Hematopoietic multipotent progenitor cell treated with erythropoietin and hydrocortisone succinate and interleukin-3 and kit ligand, for 6 days (in vitro differentiated cells): Measurements from ENCODE around the gene FYB1.
"Not testable (repeated sequence)": the region's sequence is repeated elsewhere in the genome, so short reads cannot be mapped to it uniquely, and the experiment has no call there.

ENCODE experiments used
- DNase-seq: peaks from one replicate; pipeline ENCODE4 v3.0.0-alpha.2; 2015

FYB1 gene, protein sequence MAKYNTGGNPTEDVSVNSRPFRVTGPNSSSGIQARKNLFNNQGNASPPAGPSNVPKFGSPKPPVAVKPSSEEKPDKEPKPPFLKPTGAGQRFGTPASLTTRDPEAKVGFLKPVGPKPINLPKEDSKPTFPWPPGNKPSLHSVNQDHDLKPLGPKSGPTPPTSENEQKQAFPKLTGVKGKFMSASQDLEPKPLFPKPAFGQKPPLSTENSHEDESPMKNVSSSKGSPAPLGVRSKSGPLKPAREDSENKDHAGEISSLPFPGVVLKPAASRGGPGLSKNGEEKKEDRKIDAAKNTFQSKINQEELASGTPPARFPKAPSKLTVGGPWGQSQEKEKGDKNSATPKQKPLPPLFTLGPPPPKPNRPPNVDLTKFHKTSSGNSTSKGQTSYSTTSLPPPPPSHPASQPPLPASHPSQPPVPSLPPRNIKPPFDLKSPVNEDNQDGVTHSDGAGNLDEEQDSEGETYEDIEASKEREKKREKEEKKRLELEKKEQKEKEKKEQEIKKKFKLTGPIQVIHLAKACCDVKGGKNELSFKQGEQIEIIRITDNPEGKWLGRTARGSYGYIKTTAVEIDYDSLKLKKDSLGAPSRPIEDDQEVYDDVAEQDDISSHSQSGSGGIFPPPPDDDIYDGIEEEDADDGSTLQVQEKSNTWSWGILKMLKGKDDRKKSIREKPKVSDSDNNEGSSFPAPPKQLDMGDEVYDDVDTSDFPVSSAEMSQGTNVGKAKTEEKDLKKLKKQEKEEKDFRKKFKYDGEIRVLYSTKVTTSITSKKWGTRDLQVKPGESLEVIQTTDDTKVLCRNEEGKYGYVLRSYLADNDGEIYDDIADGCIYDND

DNA sequence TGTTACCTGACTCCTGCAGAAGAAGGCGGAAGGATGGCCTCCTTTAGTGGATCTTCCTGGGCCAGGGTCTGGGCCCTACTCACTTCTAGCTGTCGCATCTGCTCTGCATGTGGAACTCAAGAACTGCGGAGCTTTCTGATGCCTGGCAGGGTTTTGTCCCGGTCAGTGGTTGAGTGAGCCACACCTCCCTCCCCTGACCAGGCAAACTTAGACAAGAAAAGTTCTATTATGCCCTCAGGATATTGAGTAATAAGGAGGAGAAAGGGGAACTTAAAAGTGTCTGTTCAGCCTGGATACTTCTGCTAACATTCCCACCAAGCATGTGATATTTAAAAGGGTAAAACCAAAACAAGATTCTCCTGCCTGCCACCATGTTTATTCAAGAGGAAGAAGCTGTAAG is at the start of gene FYB1:
Gene FYB1, minus strand, starts transcription at position 127 of the 400 bp plus-strand sequence. CDS start 16,603 bp downstream, outside the sequence.
- peak; percentile 67 for DNase-seq

DNA sequence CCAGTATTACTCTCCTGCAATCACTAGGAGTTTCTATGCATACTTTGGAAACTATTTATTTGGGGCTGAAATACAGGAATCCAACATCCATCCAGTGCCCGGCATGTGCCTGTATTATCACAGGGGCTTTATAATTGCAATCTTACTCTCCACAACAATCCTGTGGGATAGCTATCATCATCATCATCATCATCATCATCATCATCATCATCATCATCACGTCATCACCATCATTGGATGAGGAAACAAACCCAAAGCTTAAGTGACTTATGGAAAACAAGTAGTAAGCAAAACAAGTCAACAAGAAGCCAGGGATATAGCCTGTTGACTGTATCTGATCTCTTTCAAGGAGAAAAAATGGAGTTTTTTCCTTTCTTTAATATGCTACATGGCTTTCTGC is 47.8 kb upstream of the FYB1 start:
- no peak for DNase-seq

DNA sequence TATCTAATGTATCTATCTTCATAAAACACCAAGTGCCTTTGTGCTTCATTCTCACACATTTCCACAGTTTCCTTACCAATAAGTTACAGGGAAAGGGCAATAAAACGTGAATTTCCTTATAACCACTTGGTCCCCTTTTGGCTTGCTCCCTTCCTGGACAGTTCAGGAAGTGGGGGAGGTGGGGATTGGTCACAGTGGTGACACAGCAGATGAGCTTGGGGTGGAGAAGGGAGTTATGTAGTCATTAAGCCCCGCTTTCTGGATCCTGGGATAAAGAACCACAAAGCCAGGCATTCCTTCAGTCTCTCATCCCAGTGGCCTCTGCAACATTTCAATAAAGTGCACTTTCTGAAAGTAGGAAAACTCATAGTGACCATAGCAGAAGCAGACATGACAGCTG is 47.1 kb upstream of the FYB1 start:
- no peak for DNase-seq

DNA sequence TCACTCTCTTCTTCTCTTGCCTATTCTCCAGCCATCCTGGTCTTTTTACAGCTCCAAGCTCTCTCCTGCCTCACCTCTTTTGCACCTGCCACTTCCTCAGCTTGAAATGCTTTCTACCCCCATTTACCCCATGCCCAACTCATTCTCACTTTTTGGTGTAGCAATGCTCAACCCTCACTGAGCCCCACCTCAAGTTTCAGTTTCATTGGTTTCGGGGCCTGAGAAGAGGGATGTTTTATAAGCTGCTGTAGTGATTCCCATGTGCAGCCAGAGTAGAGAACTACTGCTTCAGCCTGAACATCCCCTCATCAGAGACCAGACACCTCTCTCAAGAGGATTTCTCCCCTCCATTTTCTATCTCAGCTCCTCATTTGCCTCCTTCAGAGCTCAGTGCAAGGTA is 45.2 kb upstream of the FYB1 start:
- DNase-seq: no peak

DNA sequence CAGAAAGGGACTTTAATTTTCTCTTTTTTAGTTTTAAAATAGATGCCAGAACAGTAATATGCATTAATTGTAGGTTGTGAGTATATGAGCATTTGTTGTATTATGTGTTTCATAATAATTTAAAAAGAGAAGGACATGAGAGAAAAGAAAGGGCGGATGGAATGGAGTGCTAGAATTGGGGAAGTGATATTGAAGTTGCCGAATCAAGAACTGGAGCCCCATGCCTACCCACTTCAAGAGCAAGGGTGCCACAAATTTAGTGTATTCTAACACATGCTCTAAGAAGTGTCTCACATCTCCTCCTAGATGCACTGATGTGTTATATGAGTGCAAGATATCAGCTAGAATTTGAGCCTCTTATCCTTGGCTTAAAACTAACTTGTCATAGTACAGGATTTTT is 43.6 kb upstream of the FYB1 start:
- no peak for DNase-seq

DNA sequence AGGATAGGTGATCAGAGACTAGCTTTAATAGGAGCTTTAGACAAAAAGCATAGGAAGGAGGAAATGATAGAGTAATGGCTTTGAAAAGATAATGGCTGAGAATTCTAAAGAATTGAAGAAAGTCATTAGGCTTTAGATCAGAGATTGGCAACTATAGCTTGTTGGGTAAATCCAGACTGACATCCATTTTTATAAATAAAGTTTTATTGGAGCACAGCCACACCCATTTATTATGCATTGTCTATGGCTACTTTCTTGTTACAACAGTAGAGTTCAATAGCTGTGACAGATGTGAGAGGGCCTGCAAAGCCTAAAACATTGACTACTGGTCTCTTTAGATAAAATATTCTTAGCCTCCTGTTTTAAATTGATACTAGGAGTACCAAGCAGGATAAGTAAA is 40.7 kb upstream of the FYB1 start:
- no peak for DNase-seq

DNA sequence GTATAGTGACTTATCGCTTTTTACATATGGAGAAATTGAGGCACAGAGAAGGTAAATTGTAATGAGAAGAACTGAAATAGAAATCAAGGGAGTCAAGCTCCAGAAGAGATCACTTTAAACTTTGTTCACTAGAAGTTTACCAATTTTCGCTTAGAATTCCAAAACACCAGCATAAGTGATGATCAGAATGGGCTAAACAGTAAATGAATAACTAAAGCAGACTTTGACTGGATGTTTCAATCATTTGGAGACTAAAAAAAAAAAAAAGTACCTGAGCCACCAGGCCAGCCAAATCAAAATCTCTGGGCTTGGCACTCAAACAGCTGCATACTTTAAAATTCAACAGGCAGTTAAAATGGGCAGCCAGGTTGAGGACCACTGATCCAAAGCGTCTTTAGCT is 38.2 kb upstream of the FYB1 start:
- no peak for DNase-seq

DNA sequence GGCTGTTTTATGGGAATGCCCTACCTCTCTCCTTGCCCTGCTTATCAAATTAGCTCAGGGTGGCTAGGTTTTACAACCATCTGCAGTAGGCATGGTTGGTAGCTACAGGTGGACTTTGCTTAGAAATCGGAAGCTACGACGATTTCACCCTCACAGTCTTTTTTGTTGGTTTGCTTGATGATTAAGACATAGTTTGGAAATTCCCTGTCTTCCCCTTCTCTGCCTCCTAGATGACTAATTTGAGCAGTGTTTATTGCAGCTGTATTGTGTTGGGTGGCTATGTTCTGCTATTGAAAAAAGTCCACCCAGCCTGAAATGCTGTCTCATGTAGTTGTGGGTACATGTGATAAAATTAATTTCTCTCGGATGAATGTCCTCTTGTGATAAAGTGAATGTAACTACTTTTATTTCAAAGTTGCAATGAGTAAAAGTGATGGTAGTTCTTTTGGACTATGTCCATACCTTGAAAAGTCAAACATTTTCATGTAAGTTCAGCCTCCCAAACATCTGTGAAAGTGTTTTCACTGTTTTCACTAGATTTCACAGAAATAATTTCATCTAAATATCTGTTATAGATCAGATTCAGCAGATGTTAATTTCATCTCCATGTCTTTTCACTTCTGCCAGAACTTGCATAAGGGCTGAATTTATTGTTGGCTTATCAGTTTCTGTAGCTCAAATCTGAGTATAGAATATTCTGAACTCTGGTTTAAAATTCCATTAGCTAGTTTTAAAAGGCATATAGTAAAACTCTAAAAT is 37.3 kb upstream of the FYB1 start:
- peak; percentile 71 for DNase-seq

DNA sequence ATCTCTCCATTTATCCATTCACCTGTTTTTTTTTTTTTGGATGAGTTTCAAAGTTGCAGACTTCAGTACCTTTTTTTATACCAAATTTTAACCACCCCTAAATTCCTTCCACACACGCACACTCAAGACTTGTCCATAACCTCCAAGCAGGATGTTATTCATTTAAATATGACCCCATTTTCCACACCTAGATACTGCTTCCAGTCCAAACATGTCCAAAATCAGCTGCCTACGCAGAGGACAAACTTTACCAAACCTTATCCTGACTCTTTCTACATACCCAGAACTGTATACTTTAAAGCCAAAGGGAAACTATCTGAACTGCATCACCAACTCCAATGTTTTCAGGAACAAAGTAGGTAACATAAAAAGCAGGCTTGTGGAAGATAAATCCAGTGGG is 36.0 kb upstream of the FYB1 start:
- no peak for DNase-seq

DNA sequence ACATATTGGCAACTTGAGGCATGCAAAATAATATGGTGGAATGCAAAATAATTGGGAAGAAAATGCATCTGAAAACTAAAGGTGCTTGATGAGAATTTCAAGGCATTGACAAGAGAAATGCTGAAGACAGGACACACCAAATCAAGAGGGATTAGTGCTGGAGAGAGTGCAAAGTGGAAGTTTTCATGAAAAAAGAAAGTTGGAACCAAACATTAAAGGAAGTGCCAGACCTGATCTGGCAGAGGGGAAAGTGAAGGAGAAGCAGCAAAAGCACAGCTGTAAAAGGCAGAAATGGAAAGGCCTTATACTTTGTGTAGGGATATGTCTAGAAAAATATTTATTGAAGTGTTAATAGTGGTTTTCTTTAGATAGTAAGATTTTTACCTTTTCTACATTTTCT is 35.3 kb upstream of the FYB1 start:
- DNase-seq: no peak

DNA sequence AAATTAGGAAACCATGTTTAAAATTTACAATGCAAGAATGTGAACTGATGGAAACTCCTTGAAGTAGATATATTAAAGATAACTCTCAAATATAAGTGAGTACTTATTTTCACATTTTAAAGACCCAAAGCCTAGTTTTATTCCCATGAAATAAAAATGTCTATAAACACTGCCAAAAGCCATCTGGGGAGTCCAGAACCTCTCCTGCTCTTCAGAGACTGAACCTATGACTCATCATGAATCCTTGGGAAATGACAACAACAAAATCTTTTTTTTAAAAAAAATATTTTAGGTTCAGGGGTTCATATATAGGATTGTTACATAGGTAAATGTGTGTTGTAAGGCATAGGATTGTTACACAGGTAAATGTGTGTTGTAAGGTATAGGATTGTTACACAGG is 33.8 kb upstream of the FYB1 start:
- DNase-seq: no peak

DNA sequence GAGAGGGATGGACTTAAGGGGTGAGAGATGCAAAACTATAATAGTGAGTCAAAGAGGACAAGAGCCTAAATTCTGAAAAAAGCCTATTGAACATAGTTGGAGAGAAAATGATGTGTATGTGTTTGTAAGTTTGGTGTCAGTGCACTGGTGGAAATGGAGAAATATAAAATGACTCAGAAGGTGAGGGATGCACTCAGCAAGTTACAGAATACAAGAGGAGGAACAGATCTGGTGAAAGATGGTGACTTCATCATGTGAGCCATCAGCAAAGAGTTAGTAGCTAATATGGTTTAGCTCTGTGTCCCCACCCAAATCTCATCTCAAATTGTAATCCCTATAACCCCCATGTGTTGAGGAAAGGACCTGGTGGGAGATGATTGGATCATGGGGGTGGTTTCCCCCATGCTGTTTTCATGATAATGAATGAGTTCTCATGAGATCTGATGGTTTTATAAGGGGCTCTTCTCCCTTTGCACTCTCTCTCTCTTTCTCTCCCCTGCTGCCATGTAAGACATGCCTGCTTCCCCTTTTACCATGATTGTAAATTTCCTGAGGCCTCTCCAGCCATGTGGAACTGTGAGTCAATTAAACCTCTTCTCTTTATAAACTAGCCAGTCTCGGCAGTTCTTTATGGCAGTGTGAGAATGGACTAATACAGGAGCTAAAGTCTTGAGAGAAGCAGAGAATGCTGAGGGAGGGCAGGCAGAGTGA is 30.4 kb upstream of the FYB1 start:
- DNase-seq: no peak

DNA sequence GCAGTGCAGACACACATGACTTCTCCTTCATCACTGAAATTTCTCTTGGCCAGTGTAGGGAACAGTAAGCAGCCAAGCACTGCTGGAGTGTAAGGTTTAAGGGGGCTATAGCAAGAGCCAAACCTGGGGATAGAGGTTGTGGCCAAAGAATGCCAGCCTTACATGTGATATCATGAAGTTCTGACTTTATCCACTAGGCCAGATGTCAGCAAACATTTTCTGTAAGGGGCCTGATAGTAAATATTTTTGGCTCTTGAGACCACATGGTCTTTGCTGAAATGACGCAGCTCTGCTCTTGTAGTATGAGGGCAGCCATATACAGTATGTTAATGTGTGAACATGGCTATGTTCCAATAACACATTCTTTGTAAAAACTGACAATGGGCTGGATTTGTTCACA is 29.7 kb upstream of the FYB1 start:
- peak; percentile 47 for DNase-seq

DNA sequence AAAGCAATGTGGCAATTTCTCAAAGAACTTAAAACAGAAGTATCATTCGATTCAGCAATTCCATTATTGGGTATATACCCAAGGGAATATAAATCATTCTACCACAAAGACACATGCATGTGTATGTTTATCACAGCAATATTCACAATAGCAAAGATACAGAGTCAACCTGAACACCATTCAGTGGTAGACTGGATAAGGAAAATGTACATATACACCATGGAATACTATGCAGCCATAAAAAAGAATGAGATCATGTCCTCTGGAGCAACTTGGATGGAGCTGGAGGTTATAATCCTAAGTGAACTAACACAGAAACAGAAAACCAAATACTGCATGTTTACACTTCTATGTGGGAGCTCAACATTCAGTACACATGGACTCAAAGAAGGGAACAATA is 21.4 kb upstream of the FYB1 start:
- DNase-seq: no peak

DNA sequence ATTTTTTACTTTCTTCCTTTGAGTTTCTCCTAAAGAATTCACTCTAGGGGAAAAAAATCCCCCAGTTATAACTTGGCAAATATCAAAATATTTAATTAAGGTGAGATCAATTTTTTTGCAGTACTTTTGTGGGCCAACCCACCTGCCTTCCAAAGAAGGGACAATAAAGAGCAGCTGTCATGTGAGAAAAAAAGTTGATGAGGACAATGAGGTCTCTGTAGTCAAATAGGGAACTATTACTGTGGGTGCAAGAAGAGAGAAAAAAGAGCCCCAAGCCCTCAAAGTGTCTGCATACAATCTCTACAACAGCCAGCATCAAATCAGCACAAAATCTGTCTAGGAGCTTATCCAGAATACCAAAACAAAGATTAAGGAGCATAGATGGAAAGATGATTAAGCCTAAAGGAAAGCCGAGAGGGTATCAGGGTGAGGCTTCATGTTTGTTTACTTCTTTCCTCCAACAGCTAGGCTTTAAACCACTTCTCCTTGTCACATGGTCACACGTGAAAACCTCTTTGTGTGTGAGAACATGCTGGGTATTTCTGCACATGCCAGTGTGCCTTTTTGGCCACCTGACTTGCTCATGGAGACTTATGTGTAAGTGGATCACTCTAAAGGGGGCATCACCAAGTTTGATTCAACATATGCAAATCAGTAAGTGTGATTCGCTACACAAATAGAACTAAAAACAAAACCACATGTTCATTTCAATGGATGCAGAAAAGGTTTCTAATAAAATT is 19.2 kb upstream of the FYB1 start:
- no peak for DNase-seq

DNA sequence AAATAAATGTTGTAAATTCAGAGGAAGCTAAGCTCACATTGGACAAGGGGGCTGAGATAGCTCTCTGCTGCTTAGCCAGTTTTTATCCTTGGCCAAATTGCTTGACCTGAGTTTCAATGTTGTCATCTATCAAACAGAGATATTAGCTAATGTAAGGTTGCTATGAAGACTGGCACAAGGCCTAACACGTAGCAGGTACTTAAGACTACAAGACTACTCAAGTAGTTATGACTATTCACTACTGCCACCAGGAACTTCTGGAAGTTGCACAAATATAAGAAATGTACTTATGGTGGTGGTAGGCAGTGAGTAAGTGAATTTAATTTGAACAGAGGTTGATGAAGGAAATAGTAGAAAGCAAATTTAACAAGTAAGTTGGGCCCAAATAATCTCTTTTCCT is 17.4 kb upstream of the FYB1 start:
- DNase-seq: no peak

DNA sequence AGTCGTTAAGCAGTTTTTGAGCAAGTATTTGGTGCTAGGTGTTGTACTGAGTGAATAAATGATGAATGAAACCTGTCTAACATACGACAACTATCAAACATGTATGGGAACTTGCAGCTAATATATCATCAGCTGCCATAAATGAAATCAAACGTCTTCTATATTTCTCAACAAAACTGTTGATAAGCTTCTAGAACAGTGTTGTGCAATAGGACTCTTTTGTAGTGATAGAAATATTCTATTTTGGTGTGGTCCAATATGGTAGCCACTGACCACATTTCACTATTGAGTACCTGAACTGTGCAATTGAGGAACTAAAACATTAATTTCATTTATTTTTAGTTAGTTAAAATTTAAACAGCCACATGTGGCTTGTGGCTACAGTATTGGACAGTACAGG is 16.3 kb upstream of the FYB1 start:
- DNase-seq: peak; percentile 60

DNA sequence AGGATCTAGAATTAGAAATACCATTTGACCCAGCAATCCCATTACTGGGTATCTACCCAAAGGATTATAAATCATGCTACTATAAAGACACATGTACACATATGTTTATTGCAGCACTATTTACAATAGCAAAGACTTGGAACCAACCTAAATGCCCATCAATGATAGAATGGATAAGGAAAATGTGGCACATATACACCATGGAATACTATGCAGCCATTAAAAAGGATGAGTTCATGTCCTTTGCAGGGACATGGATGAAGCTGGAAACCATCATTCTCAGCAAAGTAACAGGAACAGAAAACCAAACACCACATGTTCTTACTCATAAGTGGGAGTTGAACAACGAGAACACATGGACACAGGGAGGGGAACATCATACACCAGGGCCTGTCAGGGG is 15.1 kb upstream of the FYB1 start:
- not testable (repeated sequence) for DNase-seq

DNA sequence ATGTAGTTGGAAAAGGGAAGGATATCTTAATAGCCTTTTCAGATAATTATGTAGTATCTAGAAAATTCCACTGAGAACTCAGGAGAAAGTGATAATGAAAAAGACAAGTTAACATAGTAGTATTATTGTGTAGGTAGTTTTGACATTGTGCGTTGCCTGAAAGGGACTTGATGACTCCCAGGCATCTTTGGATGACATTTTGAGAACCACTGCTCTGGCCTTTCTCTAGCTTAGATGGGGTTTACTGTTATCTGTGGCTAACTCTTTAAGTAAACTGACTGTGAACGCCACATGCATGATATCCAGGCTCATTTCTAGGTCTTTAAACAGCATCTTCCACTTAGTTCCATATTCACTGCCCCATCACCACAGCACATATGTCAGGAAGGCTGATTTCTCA is 14.4 kb upstream of the FYB1 start:
- DNase-seq: no peak

DNA sequence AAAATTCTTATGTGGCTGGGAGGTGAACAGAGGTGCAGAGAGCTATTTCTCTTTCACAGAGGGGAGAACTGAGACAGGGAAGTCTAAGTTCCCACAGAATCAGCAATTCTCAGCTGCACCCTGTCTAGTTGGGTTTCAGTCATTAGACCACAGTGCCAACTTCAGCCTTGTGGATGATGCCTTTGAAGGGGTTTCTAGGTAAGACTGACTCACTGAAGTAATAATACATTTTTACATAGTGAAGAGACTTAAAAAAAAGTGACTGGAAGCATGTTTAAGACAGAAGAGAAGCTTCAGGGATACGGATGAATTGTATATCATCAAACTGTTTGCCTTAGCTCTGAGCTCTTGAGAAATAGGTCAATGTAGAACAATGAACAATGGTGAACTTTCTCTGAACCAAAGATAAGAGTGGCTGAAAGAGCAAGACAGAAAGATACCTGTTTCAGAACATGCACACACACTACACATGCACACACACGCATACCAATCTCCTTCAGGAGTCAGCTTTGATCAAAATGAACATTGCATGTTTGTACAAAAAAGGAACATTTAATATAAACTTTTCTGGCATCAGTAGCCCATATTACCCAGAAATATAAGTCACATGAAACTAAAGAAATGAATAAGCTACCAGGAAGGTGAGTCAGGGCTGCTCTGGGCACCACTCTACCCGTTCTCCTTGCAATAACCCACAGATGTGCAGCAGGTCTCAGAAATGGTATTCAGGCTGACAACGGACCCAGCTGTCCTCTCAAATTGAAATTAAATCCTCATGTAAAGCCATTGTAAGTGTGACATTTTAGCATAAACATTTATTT is 12.6 kb upstream of the FYB1 start:
- no peak for DNase-seq

DNA sequence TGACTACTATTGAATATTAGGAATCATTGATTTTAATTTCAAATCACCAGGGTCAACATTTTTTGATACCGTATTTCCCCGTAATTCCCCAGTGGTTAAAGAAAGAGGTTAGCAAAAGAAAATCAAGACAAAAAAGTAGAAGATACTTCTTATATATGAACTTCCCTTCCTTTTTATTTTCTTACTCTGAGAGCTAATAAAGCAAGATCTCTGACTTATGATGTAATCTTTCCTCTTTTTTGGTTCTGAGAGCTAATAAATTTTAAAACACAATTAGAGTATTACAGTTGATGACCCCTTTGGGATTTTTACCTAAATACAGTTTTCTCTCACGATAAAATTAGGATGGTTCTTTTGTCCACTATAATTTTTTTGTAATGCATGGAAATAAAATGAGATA is 9.2 kb upstream of the FYB1 start:
- no peak for DNase-seq
